ENCODE measurements around the gene CALN1. TPM values are rescaled to one million over a fixed set of nuclear protein-coding genes. Genes with fewer than 3 reads are reported as not detected.

Gene CALN1
- total RNA-seq, 2 donors from 2014 or later, result 4.3 to 6.9 TPM

GRCh38 chr7:72308986-72309385, 103.2 kb downstream of the CALN1 start:
- H3K4me3 Mint-ChIP-seq, result no peak overlapping the region
- no peaks in the 10 kb centered on the region for H3K9me3 Mint-ChIP-seq
- DNase-seq, result no peak
- WGBS, 2 experiments (ENCODE audit: insufficient coverage in 1 of 2, insufficient read length in 1 of 2), result 93 to 95% methylated on average over 2 of the region's 2 CpGs
- no peak overlapping the region for H3K9ac ChIP-seq (ENCODE audit: extremely low read depth, low read length, poor library complexity, severe bottlenecking)
- no peaks in the 10 kb centered on the region for H3K36me3 Mint-ChIP-seq (ENCODE audit: low read depth)
- H3K27ac ChIP-seq (ENCODE audit: low read depth, low read length), result no peak overlapping the region
- H3K4me1 Mint-ChIP-seq, result peaks cover 6% of the 10 kb centered on the region
- H3K27me3 Mint-ChIP-seq (ENCODE audit: insufficient read depth), result peaks cover 1% of the 10 kb centered on the region
- no peak overlapping the region for H3K4me3 ChIP-seq (ENCODE audit: low read length)
- H3K36me3 ChIP-seq (ENCODE audit: control insufficient read depth, insufficient read depth, low read length), result no peaks in the 10 kb centered on the region
- H3K9me3 ChIP-seq (ENCODE audit: control insufficient read depth, low read length), result no peaks in the 10 kb centered on the region
- no peaks in the 10 kb centered on the region for H3K4me1 ChIP-seq (ENCODE audit: control insufficient read depth, insufficient read depth, low read length)
- TF ChIP-seq, protein P1, sequence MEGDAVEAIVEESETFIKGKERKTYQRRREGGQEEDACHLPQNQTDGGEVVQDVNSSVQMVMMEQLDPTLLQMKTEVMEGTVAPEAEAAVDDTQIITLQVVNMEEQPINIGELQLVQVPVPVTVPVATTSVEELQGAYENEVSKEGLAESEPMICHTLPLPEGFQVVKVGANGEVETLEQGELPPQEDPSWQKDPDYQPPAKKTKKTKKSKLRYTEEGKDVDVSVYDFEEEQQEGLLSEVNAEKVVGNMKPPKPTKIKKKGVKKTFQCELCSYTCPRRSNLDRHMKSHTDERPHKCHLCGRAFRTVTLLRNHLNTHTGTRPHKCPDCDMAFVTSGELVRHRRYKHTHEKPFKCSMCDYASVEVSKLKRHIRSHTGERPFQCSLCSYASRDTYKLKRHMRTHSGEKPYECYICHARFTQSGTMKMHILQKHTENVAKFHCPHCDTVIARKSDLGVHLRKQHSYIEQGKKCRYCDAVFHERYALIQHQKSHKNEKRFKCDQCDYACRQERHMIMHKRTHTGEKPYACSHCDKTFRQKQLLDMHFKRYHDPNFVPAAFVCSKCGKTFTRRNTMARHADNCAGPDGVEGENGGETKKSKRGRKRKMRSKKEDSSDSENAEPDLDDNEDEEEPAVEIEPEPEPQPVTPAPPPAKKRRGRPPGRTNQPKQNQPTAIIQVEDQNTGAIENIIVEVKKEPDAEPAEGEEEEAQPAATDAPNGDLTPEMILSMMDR (conservative IDR thresholded peaks at IDR 0.05), result no peak
- H3K27ac Mint-ChIP-seq, result no peak overlapping the region
- no peaks in the 10 kb centered on the region for H3K27me3 ChIP-seq (ENCODE audit: control insufficient read depth, insufficient read depth, low read length, poor library complexity, severe bottlenecking)

GRCh38 chr7:72307566-72307965, 104.6 kb downstream of the CALN1 start:
- Histone ChIP-seq H3K9me3 (ENCODE audit: control insufficient read depth, low read length) (no peaks in the 10 kb centered on the region), H3K27me3 (ENCODE audit: control insufficient read depth, insufficient read depth, low read length, poor library complexity, severe bottlenecking) (no peaks in the 10 kb centered on the region), H3K27ac (ENCODE audit: low read depth, low read length) (no peak overlapping the region), H3K4me3 (ENCODE audit: low read length) (no peak overlapping the region), H3K36me3 (ENCODE audit: control insufficient read depth, insufficient read depth, low read length) (no peaks in the 10 kb centered on the region), H3K9ac (ENCODE audit: extremely low read depth, low read length, poor library complexity, severe bottlenecking) (no peak overlapping the region), H3K4me1 (ENCODE audit: control insufficient read depth, insufficient read depth, low read length) (no peaks in the 10 kb centered on the region)
- Mint-ChIP-seq H3K4me3 (no peak overlapping the region), H3K4me1 (peaks cover 6% of the 10 kb centered on the region), H3K9me3 (no peaks in the 10 kb centered on the region), H3K36me3 (ENCODE audit: low read depth) (no peaks in the 10 kb centered on the region), H3K27ac (peak overlapping the region; percentile 13), H3K27me3 (ENCODE audit: insufficient read depth) (peaks cover 1% of the 10 kb centered on the region)
- 87% methylated on average over 6 to 9 of the region's 9 CpGs for WGBS, 2 experiments (ENCODE audit: insufficient coverage in 1 of 2, insufficient read length in 1 of 2)
- DNase-seq, result no peak
- TF ChIP-seq, protein P1 (conservative IDR thresholded peaks at IDR 0.05), result no peak

DNA sequence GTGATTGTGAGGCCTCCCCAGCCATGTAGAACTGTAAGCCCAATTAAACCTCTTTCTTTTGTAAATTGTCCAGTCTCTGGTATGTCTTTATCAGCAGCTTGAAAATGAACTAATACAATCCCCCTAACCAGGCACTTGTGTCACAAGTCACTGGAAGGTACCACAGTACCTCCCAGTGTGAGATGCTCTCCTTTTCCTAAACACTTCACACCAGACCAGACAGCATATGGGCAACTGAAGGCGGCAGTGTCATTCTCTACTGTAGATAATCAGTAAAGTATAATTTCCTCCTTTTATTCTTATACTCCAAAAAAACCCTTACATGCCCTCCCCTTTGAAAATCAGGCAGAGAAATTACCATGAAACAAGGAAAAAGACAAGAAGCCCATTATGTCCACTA, 113.2 kb downstream of the CALN1 start:
- H3K4me1 Mint-ChIP-seq, result peaks cover 8% of the 10 kb centered on the region
- Histone ChIP-seq H3K4me3 (ENCODE audit: low read length) (no peak overlapping the region), H3K36me3 (ENCODE audit: control insufficient read depth, insufficient read depth, low read length) (no peaks in the 10 kb centered on the region), H3K9me3 (ENCODE audit: control insufficient read depth, low read length) (peaks cover 12% of the 10 kb centered on the region), H3K27ac (ENCODE audit: low read depth, low read length) (no peak overlapping the region), H3K9ac (ENCODE audit: extremely low read depth, low read length, poor library complexity, severe bottlenecking) (no peak overlapping the region), H3K27me3 (ENCODE audit: control insufficient read depth, insufficient read depth, low read length, poor library complexity, severe bottlenecking) (no peaks in the 10 kb centered on the region), H3K4me1 (ENCODE audit: control insufficient read depth, insufficient read depth, low read length) (no peaks in the 10 kb centered on the region)
- TF ChIP-seq, protein P1 (conservative IDR thresholded peaks at IDR 0.05), result no peak
- 100% methylated on average over 1 of the region's 1 CpG; no CpG with 5 or more reads in 1 of the 2 experiments for WGBS, 2 experiments (ENCODE audit: insufficient coverage in 1 of 2, insufficient read length in 1 of 2)
- no peak overlapping the region for H3K27ac Mint-ChIP-seq
- H3K27me3 Mint-ChIP-seq (ENCODE audit: insufficient read depth), result no peaks in the 10 kb centered on the region
- H3K9me3 Mint-ChIP-seq, result no peaks in the 10 kb centered on the region
- no peak overlapping the region for H3K4me3 Mint-ChIP-seq
- DNase-seq, result no peak
- no peaks in the 10 kb centered on the region for H3K36me3 Mint-ChIP-seq (ENCODE audit: low read depth)

Data from endodermal cell (in vitro differentiated cells).